ENCODE results near the gene NPM3. TPM values are rescaled to one million over a fixed set of nuclear protein-coding genes. Genes with fewer than 3 reads are reported as not detected.

Gene NPM3
- total RNA-seq, 1 experiment from 2014 or later: 80.7 TPM

GRCh38 chr10:101784558-101784957 lies 1.3 kb upstream of the NPM3 start:
- no peak overlapping the region for H3K27ac ChIP-seq
- no peak overlapping the region for H3K4me3 ChIP-seq
- H3K36me3 ChIP-seq: peaks cover 73% of the 10 kb centered on the region
- H3K4me1 ChIP-seq (replicated peaks): peaks cover 14% of the 10 kb centered on the region
- no peaks in the 10 kb centered on the region for H3K9me3 ChIP-seq (replicated peaks)
- DNase-seq (ENCODE audit: low read depth in 1 of 2, low spot score in 2 of 2): no peak
- no peaks in the 10 kb centered on the region for H3K27me3 ChIP-seq (replicated peaks)

GRCh38 chr10:101783736-101784118 lies 481 bp upstream of the NPM3 start:
- peaks cover 65% of the 10 kb centered on the region for H3K36me3 ChIP-seq
- H3K9me3 ChIP-seq (replicated peaks): no peaks in the 10 kb centered on the region
- H3K27me3 ChIP-seq (replicated peaks): no peaks in the 10 kb centered on the region
- H3K4me1 ChIP-seq (replicated peaks): peaks cover 14% of the 10 kb centered on the region
- no peak overlapping the region for H3K27ac ChIP-seq
- peak overlapping the region; percentile 64 for H3K4me3 ChIP-seq
- no peak for DNase-seq (ENCODE audit: low read depth in 1 of 2, low spot score in 2 of 2)

DNA sequence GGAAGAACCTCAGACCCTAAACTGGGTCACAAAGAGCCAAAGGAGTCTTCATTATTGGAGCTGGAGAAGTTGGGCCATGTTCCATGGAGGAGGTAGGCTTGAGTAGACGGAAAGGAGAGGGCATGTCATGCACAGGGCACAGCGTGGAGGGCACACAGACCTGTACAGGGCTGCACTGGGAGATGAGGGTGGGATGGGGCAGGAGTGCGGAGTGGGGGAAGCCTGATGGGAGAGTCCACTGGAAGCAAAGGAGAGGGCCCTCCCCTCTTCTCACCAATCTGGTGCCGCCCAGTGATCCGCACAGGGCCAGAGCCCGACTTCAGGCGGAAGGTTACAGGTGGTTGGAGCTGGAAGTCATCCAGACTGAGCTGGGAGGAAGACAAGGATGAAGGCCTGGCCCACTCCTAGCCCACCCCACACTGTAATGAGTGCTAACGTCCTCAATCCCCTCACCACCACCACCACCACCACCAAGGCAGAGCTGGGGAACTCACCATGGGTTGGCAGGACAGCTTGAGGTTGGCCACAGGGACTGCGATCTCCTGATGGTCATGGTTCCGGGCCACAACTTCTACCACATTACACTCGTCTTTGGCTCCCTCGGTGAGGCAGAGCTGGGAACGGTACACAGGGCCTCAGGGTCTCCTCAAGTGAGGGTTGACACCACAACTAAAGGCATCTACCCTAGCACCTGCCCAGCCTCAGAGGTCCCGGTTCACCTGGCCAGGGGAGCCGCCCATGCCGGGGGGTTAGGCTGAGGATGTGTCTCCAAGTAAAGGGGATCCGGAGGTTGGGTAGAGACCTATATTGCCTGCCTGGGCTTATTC lies 1.0 kb downstream of the NPM3 start:
- H3K27ac ChIP-seq: no peak overlapping the region
- H3K27me3 ChIP-seq (replicated peaks): no peaks in the 10 kb centered on the region

GRCh38 chr10:101781655-101781983 lies 1.6 kb downstream of the NPM3 start:
- peaks cover 1% of the 10 kb centered on the region for H3K27me3 ChIP-seq (replicated peaks)
- peaks cover 47% of the 10 kb centered on the region for H3K36me3 ChIP-seq
- no peak for DNase-seq (ENCODE audit: low read depth in 1 of 2, low spot score in 2 of 2)
- H3K4me1 ChIP-seq (replicated peaks): peaks cover 14% of the 10 kb centered on the region
- H3K4me3 ChIP-seq: no peak overlapping the region
- H3K27ac ChIP-seq: no peak overlapping the region
- no peaks in the 10 kb centered on the region for H3K9me3 ChIP-seq (replicated peaks)

More for the DNA sequence above, 1.0 kb downstream of the NPM3 start:
- Histone ChIP-seq H3K36me3 (peaks cover 52% of the 10 kb centered on the region), H3K4me1 (replicated peaks) (peaks cover 14% of the 10 kb centered on the region), H3K4me3 (peak overlapping the region; percentile 64), H3K9me3 (replicated peaks) (no peaks in the 10 kb centered on the region)
- no peak for DNase-seq (ENCODE audit: low read depth in 1 of 2, low spot score in 2 of 2)

GRCh38 chr10:101780818-101781654 lies 2.2 kb downstream of the NPM3 start:
- H3K4me1 ChIP-seq (replicated peaks): peaks cover 14% of the 10 kb centered on the region
- no peak overlapping the region for H3K27ac ChIP-seq
- peaks cover 41% of the 10 kb centered on the region for H3K36me3 ChIP-seq
- peak; percentile 57 to 70 for DNase-seq (ENCODE audit: low read depth in 1 of 2, low spot score in 2 of 2)
- no peaks in the 10 kb centered on the region for H3K9me3 ChIP-seq (replicated peaks)
- peaks cover 5% of the 10 kb centered on the region for H3K27me3 ChIP-seq (replicated peaks)
- H3K4me3 ChIP-seq: no peak overlapping the region

- H3K27me3 ChIP-seq (replicated peaks): peaks cover 8% of the 10 kb centered on the region
- no peak overlapping the region for H3K4me3 ChIP-seq
- DNase-seq (ENCODE audit: low read depth in 1 of 2, low spot score in 2 of 2): peak in 1 of 2 experiments; percentile 21
- H3K36me3 ChIP-seq: peaks cover 33% of the 10 kb centered on the region
- peaks cover 14% of the 10 kb centered on the region for H3K4me1 ChIP-seq (replicated peaks)
- no peaks in the 10 kb centered on the region for H3K9me3 ChIP-seq (replicated peaks)
- H3K27ac ChIP-seq: no peak overlapping the region
Observed at GRCh38 chr10:101780187-101780817, 2.9 kb downstream of the NPM3 start.

GRCh38 chr10:101779544-101780186 lies 3.6 kb downstream of the NPM3 start:
- H3K27ac ChIP-seq: no peak overlapping the region
- peak; percentile 44 to 72 for DNase-seq (ENCODE audit: low read depth in 1 of 2, low spot score in 2 of 2)
- H3K9me3 ChIP-seq (replicated peaks): no peaks in the 10 kb centered on the region
- peaks cover 15% of the 10 kb centered on the region for H3K27me3 ChIP-seq (replicated peaks)
- peaks cover 14% of the 10 kb centered on the region for H3K4me1 ChIP-seq (replicated peaks)
- H3K36me3 ChIP-seq: peaks cover 27% of the 10 kb centered on the region
- no peak overlapping the region for H3K4me3 ChIP-seq

DNA sequence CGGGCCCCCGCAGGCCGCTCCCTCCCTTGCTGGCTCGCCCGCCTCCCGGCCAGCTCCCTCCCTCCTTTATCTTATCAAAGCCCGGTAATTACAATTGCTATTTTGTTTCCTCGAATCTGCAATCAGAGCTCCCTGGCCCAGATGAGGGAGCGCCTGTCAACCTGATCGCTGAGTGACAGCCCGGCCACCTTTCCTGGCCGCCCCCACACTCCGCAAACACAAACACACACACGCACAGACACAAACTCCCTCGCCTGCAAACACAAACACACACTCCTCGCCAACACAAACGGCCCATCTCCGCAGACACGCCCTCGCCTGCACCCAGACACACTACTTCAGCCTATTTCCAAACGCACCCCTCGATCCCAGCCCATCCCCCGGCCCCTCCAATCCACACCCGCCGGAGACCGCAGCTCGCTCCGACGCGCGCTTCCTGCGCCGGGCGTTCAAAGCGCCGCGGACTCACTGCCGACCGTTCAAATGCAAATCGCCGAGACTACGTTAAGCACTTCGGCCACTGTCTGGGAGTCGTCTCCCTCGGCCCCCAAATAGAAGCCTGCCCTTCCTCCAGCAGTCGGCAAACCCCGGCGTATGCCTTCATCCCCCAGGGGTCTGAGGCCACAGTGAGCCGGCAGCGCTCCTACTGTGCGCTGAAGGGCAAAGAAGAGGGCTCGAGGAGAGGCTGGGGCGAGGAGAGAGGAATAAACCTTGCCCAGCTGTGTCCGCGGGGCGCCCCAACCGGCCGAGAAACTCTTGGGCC lies 4.3 kb downstream of the NPM3 start:
- no peak overlapping the region for H3K27ac ChIP-seq
- no peak for DNase-seq (ENCODE audit: low read depth in 1 of 2, low spot score in 2 of 2)
- peaks cover 20% of the 10 kb centered on the region for H3K36me3 ChIP-seq
- H3K4me3 ChIP-seq: no peak overlapping the region
- H3K27me3 ChIP-seq (replicated peaks): peaks cover 22% of the 10 kb centered on the region
- peaks cover 14% of the 10 kb centered on the region for H3K4me1 ChIP-seq (replicated peaks)
- no peaks in the 10 kb centered on the region for H3K9me3 ChIP-seq (replicated peaks)

GRCh38 chr10:101778151-101778780 lies 5.0 kb downstream of the NPM3 start:
- Histone ChIP-seq H3K27ac (no peak overlapping the region), H3K27me3 (replicated peaks) (peaks cover 29% of the 10 kb centered on the region), H3K4me1 (replicated peaks) (peaks cover 14% of the 10 kb centered on the region), H3K36me3 (peaks cover 14% of the 10 kb centered on the region; the same call in 1 of the 2 replicates), H3K9me3 (replicated peaks) (no peaks in the 10 kb centered on the region), H3K4me3 (no peak overlapping the region)
- DNase-seq (ENCODE audit: low read depth in 1 of 2, low spot score in 2 of 2): no peak

DNA sequence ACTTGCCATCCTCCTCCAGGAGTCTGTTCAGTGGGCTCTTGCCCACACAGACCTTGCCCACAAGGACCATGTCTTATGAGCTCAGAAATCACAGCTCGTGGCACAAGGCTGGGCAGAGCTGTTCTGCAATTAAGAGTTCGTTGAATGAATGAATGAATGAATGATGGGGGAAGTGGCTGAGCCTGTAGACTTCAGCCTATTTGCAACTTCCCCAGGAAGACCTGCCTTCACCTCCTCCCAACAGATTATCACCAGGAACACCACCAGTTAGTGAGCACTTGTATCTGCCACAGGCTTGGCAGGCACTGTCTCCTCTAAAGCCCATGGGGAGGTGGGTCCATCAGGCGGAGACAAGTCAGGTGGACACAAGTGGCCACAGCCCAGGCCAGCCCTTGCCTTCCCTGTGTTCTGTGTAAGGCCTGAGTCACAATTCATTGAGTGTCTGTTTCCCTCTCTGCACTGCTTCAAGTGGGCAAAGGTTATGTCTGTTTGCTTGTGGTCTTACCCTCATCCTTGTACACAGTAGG lies 5.6 kb downstream of the NPM3 start:
- Histone ChIP-seq H3K4me1 (replicated peaks) (peaks cover 12% of the 10 kb centered on the region), H3K4me3 (no peak overlapping the region), H3K27me3 (replicated peaks) (peaks cover 34% of the 10 kb centered on the region), H3K27ac (no peak overlapping the region), H3K36me3 (peaks cover 14% of the 10 kb centered on the region; the same call in 1 of the 2 replicates), H3K9me3 (replicated peaks) (no peaks in the 10 kb centered on the region)
- DNase-seq (ENCODE audit: low read depth in 1 of 2, low spot score in 2 of 2): no peak

DNA sequence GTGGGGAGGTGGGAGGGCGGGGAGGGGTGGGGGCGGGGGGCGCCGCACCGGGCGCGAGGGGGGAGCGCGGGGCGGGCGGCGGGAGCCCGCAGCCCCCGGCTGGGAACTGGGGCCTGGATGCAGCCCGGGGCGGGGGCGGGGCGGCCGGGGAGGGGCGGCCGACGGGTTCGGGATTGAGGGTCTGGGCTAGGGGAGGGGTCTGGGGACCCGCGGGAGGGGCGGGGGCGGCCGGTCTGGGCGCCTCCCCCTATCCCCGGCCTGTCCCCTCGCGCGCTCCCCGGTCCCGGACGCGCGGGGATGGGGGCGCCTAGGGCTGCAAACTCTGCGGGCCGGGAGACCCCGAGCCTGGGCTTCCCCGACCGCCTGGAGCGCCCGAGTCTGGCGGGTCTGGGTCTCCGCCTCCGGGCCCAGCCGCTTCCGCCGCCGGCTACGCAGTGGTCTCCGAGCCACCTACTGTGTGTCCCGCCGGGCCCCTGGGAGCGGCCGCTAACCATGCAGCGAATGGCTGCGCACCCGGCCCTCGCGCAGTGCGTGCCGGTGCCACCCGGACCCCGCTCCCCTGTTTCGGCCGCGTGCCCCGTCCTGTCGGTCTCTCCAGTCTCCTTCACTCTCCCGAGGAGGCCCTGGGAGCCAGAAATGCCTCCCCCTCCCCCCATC lies 7.0 kb downstream of the NPM3 start:
- H3K36me3 ChIP-seq: 0 out of 2 replicates have a peak, but pooled peaks cover 11% of the 10 kb centered on the region
- H3K9me3 ChIP-seq (replicated peaks): no peaks in the 10 kb centered on the region
- H3K27me3 ChIP-seq (replicated peaks): peaks cover 45% of the 10 kb centered on the region
- H3K4me3 ChIP-seq: no peak overlapping the region
- H3K4me1 ChIP-seq (replicated peaks): peaks cover 6% of the 10 kb centered on the region
- no peak for DNase-seq (ENCODE audit: low read depth in 1 of 2, low spot score in 2 of 2)
- no peak overlapping the region for H3K27ac ChIP-seq

Measured in SJSA1 (cell line).